ENCODE measurements around the gene NBAS. TPM values are rescaled to one million over a fixed set of nuclear protein-coding genes. Genes with fewer than 3 reads are reported as not detected.

Gene NBAS
- total RNA-seq, 1 donor from 2014 or later = 57.6 TPM

- H3K36me3 ChIP-seq (ENCODE audit: insufficient read depth, low read length) = peaks cover 5% of the 10 kb centered on the region
- no peak for FAIRE-seq
Observed at GRCh38 chr2:15278296-15278695, 282.8 kb downstream of the NBAS start.

GRCh38 chr2:15275346-15275745 is 285.8 kb downstream of the NBAS start:
- H3K27me3 Mint-ChIP-seq (ENCODE audit: low read depth, unreplicated experiment) = no peaks in the 10 kb centered on the region
- TF ChIP-seq EZH2 (IDR thresholded peaks at IDR 0.05; ENCODE audit: insufficient read depth, low read length) (no peak), CTCF (IDR thresholded peaks at IDR 0.05; ENCODE audit: insufficient read depth, low read depth, low read length) (no peak)
- no peak for FAIRE-seq

More at GRCh38 chr2:15278296-15278695, 282.8 kb downstream of the NBAS start:
- Histone ChIP-seq H4K20me1 (ENCODE audit: insufficient read depth, low read length) (no peaks in the 10 kb centered on the region), H3K4me3 (ENCODE audit: insufficient read depth, low read depth, low read length) (no peak overlapping the region), H3K79me2 (ENCODE audit: insufficient read depth, low read length) (no peaks in the 10 kb centered on the region), H2AFZ (ENCODE audit: low read depth, low read length) (no peak overlapping the region), H3K9ac (ENCODE audit: low read length) (no peak overlapping the region), H3K9me3 (ENCODE audit: insufficient read depth, low read depth, low read length) (no peaks in the 10 kb centered on the region), H3K4me1 (ENCODE audit: insufficient read depth, low read length) (no peaks in the 10 kb centered on the region), H3K27me3 (ENCODE audit: insufficient read depth, low read length) (no peaks in the 10 kb centered on the region), H3K4me2 (ENCODE audit: low read length) (no peak overlapping the region), H3K27ac (ENCODE audit: low read depth, low read length) (no peak overlapping the region)
- Mint-ChIP-seq H3K4me3 (ENCODE audit: unreplicated experiment) (no peak overlapping the region), H3K4me1 (ENCODE audit: low read depth, unreplicated experiment) (no peaks in the 10 kb centered on the region), H3K27me3 (ENCODE audit: low read depth, unreplicated experiment) (no peaks in the 10 kb centered on the region), H3K36me3 (ENCODE audit: low read depth, unreplicated experiment) (peaks cover 10% of the 10 kb centered on the region), H3K9me3 (ENCODE audit: unreplicated experiment) (no peaks in the 10 kb centered on the region), H3K27ac (ENCODE audit: unreplicated experiment) (no peak overlapping the region)
- no peak for TF ChIP-seq CTCF (IDR thresholded peaks at IDR 0.05; ENCODE audit: insufficient read depth, low read depth, low read length)
- TF ChIP-seq EZH2 (IDR thresholded peaks at IDR 0.05; ENCODE audit: insufficient read depth, low read length) = no peak
- no peak for DNase-seq (ENCODE audit: low read depth)

GRCh38 chr2:15273452-15273851 is 287.7 kb downstream of the NBAS start:
- FAIRE-seq = no peak

More at GRCh38 chr2:15275346-15275745, 285.8 kb downstream of the NBAS start:
- Mint-ChIP-seq H3K27ac (ENCODE audit: unreplicated experiment) (no peak overlapping the region), H3K36me3 (ENCODE audit: low read depth, unreplicated experiment) (peaks cover 8% of the 10 kb centered on the region), H3K9me3 (ENCODE audit: unreplicated experiment) (no peaks in the 10 kb centered on the region), H3K4me1 (ENCODE audit: low read depth, unreplicated experiment) (peaks cover 13% of the 10 kb centered on the region), H3K4me3 (ENCODE audit: unreplicated experiment) (no peak overlapping the region)
- no peaks in the 10 kb centered on the region for H3K4me1 ChIP-seq (ENCODE audit: insufficient read depth, low read length)
- no peak overlapping the region for H3K4me3 ChIP-seq (ENCODE audit: insufficient read depth, low read depth, low read length)
- no peaks in the 10 kb centered on the region for H3K9me3 ChIP-seq (ENCODE audit: insufficient read depth, low read depth, low read length)
- peaks cover 5% of the 10 kb centered on the region for H3K36me3 ChIP-seq (ENCODE audit: insufficient read depth, low read length)
- peaks cover 6% of the 10 kb centered on the region for H4K20me1 ChIP-seq (ENCODE audit: insufficient read depth, low read length)
- no peak overlapping the region for H3K4me2 ChIP-seq (ENCODE audit: low read length)
- no peaks in the 10 kb centered on the region for H3K79me2 ChIP-seq (ENCODE audit: insufficient read depth, low read length)
- no peak overlapping the region for H2AFZ ChIP-seq (ENCODE audit: low read depth, low read length)
- H3K27me3 ChIP-seq (ENCODE audit: insufficient read depth, low read length) = no peaks in the 10 kb centered on the region
- H3K9ac ChIP-seq (ENCODE audit: low read length) = no peak overlapping the region
- no peak overlapping the region for H3K27ac ChIP-seq (ENCODE audit: low read depth, low read length)
- no peak for DNase-seq (ENCODE audit: low read depth)

More at GRCh38 chr2:15273452-15273851, 287.7 kb downstream of the NBAS start:
- TF ChIP-seq EZH2 (IDR thresholded peaks at IDR 0.05; ENCODE audit: insufficient read depth, low read length) = no peak
- no peak for TF ChIP-seq CTCF (IDR thresholded peaks at IDR 0.05; ENCODE audit: insufficient read depth, low read depth, low read length)
- Histone ChIP-seq H2AFZ (ENCODE audit: low read depth, low read length) (no peak overlapping the region), H3K4me3 (ENCODE audit: insufficient read depth, low read depth, low read length) (no peak overlapping the region), H3K9ac (ENCODE audit: low read length) (no peak overlapping the region), H3K27ac (ENCODE audit: low read depth, low read length) (no peak overlapping the region), H3K4me2 (ENCODE audit: low read length) (no peak overlapping the region), H3K4me1 (ENCODE audit: insufficient read depth, low read length) (no peaks in the 10 kb centered on the region), H3K36me3 (ENCODE audit: insufficient read depth, low read length) (peaks cover 5% of the 10 kb centered on the region), H3K27me3 (ENCODE audit: insufficient read depth, low read length) (no peaks in the 10 kb centered on the region), H3K79me2 (ENCODE audit: insufficient read depth, low read length) (no peaks in the 10 kb centered on the region), H4K20me1 (ENCODE audit: insufficient read depth, low read length) (peaks cover 6% of the 10 kb centered on the region), H3K9me3 (ENCODE audit: insufficient read depth, low read depth, low read length) (no peaks in the 10 kb centered on the region)
- DNase-seq (ENCODE audit: low read depth) = no peak
- Mint-ChIP-seq H3K4me3 (ENCODE audit: unreplicated experiment) (no peak overlapping the region), H3K27me3 (ENCODE audit: low read depth, unreplicated experiment) (no peaks in the 10 kb centered on the region), H3K36me3 (ENCODE audit: low read depth, unreplicated experiment) (peaks cover 12% of the 10 kb centered on the region), H3K4me1 (ENCODE audit: low read depth, unreplicated experiment) (peaks cover 13% of the 10 kb centered on the region), H3K9me3 (ENCODE audit: unreplicated experiment) (no peaks in the 10 kb centered on the region), H3K27ac (ENCODE audit: unreplicated experiment) (no peak overlapping the region)

Measured in astrocyte (in vitro differentiated cells and primary cell).